ENCODE results near the gene MED13L. TPM values are rescaled to one million over a fixed set of nuclear protein-coding genes. Genes with fewer than 3 reads are reported as not detected.

The MED13L gene
- total RNA-seq, 2 experiments from 2014 or later, result 25.7 to 40.1 TPM

DNA sequence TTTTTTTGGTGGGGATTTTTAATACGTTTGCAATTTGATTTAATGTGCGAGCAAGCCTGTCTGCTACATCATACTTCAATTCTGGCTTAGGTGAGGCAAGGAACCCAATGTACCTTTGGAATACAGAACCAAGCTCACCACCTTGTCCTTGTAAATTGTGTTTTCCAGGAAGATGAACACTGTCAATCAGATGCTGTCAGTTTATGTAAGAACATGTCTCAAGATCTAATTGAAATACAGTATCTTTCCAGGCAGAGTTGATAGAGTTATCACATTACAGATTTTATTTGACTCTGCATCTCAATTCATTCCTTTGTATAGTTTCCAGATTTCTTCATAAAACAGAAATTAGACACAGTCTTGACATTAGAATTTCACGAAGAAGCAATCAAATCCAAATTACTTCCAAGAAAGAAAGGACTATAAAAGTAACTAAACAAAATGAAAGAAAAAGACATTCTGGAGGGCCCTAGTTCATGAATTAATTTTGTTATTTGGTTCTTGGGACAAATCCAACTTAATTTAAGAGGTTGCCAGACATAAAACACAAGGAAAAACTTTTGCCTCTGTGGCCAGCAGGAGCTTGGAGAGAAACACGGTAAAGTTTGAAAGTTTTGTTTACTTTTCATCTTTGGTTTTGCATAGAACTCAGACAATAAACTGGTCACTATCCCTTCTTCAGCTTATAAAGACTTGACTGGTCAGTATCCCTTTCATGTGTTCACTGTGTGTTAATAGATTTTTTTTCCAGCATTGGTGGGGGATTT lies 16.4 kb upstream of the MED13L start:
- ChIA-PET POLR2A (interaction anchor here (0.7 kb wide), 2 partner anchors 9 to 23 kb away, joined by 3 to 4 read pairs; no protein-coding TSS in a partner anchor), CTCF (ENCODE audit: unreplicated experiment) (no interaction called here)
- no peak overlapping the region for H3K27ac ChIP-seq (ENCODE audit: low read depth, low read length, poor library complexity, severe bottlenecking)
- no peaks in the 10 kb centered on the region for H3K79me2 ChIP-seq (ENCODE audit: insufficient read depth, low read depth, low read length)
- H3K9me3 ChIP-seq (ENCODE audit: low read length), result no peaks in the 10 kb centered on the region
- H3K36me3 ChIP-seq (ENCODE audit: insufficient read depth, low read length), result no peaks in the 10 kb centered on the region
- DNase-seq (ENCODE audit: low spot score), result no peak
- TF ChIP-seq CTCF (conservative IDR thresholded peaks at IDR 0.05; ENCODE audit: low read length) (no peak), EZH2phosphoT487 (IDR thresholded peaks at IDR 0.05; ENCODE audit: borderline replicate concordance, low read depth, low read length) (no peak)
- intact Hi-C loops (cut with micrococcal nuclease; ENCODE audit: unreplicated experiment), result no loop called here
- BruUV-seq (replicated peaks), result no TSS peak
- no peaks in the 10 kb centered on the region for H3K9me2 ChIP-seq (ENCODE audit: insufficient read depth, low read length)
- H2AFZ ChIP-seq (ENCODE audit: low read length), result no peak overlapping the region
- no peaks in the 10 kb centered on the region for H3K4me1 ChIP-seq (ENCODE audit: insufficient read depth, low read length, poor library complexity, severe bottlenecking)
- no peak overlapping the region for H3K4me3 ChIP-seq (ENCODE audit: low read depth, low read length, poor library complexity, severe bottlenecking)
- no peaks in the 10 kb centered on the region for H4K20me1 ChIP-seq (ENCODE audit: insufficient read depth, low read length)
- no peak overlapping the region for H3K4me2 ChIP-seq (ENCODE audit: low read length)

GRCh38 chr12:116291218-116291617 lies 13.7 kb upstream of the MED13L start:
- no TSS peak for BruUV-seq (replicated peaks)
- intact Hi-C loops (cut with micrococcal nuclease; ENCODE audit: unreplicated experiment), result no loop called here
- ChIA-PET POLR2A (no interaction called here), CTCF (ENCODE audit: unreplicated experiment) (no interaction called here)
- H3K36me3 ChIP-seq (ENCODE audit: insufficient read depth, low read length), result no peaks in the 10 kb centered on the region
- H3K4me1 ChIP-seq (ENCODE audit: insufficient read depth, low read length, poor library complexity, severe bottlenecking), result no peaks in the 10 kb centered on the region
- no peak overlapping the region for H3K27ac ChIP-seq (ENCODE audit: low read depth, low read length, poor library complexity, severe bottlenecking)
- TF ChIP-seq CTCF (conservative IDR thresholded peaks at IDR 0.05; ENCODE audit: low read length) (no peak), EZH2phosphoT487 (IDR thresholded peaks at IDR 0.05; ENCODE audit: borderline replicate concordance, low read depth, low read length) (no peak)
- H3K4me2 ChIP-seq (ENCODE audit: low read length), result no peak overlapping the region
- H2AFZ ChIP-seq (ENCODE audit: low read length), result no peak overlapping the region
- no peaks in the 10 kb centered on the region for H3K9me2 ChIP-seq (ENCODE audit: insufficient read depth, low read length)
- H4K20me1 ChIP-seq (ENCODE audit: insufficient read depth, low read length), result no peaks in the 10 kb centered on the region
- H3K4me3 ChIP-seq (ENCODE audit: low read depth, low read length, poor library complexity, severe bottlenecking), result no peak overlapping the region
- H3K9me3 ChIP-seq (ENCODE audit: low read length), result no peaks in the 10 kb centered on the region
- DNase-seq (ENCODE audit: low spot score), result no peak
- H3K79me2 ChIP-seq (ENCODE audit: insufficient read depth, low read depth, low read length), result no peaks in the 10 kb centered on the region

GRCh38 chr12:116288735-116289134 lies 11.2 kb upstream of the MED13L start:
- H3K4me3 ChIP-seq (ENCODE audit: low read depth, low read length, poor library complexity, severe bottlenecking), result no peak overlapping the region
- POLR2A ChIA-PET, result no interaction called here
- H3K9me2 ChIP-seq (ENCODE audit: insufficient read depth, low read length), result no peaks in the 10 kb centered on the region
- H3K36me3 ChIP-seq (ENCODE audit: insufficient read depth, low read length), result no peaks in the 10 kb centered on the region
- no peaks in the 10 kb centered on the region for H4K20me1 ChIP-seq (ENCODE audit: insufficient read depth, low read length)
- CTCF ChIA-PET (ENCODE audit: unreplicated experiment), result no interaction called here
- no peak overlapping the region for H3K27ac ChIP-seq (ENCODE audit: low read depth, low read length, poor library complexity, severe bottlenecking)
- H3K79me2 ChIP-seq (ENCODE audit: insufficient read depth, low read depth, low read length), result no peaks in the 10 kb centered on the region
- BruUV-seq (replicated peaks), result no TSS peak
- DNase-seq (ENCODE audit: low spot score), result no peak
- no peak overlapping the region for H2AFZ ChIP-seq (ENCODE audit: low read length)
- no peaks in the 10 kb centered on the region for H3K4me1 ChIP-seq (ENCODE audit: insufficient read depth, low read length, poor library complexity, severe bottlenecking)
- H3K4me2 ChIP-seq (ENCODE audit: low read length), result no peak overlapping the region
- intact Hi-C loops (cut with micrococcal nuclease; ENCODE audit: unreplicated experiment), result no loop called here
- TF ChIP-seq EZH2phosphoT487 (IDR thresholded peaks at IDR 0.05; ENCODE audit: borderline replicate concordance, low read depth, low read length), result no peak
- TF ChIP-seq CTCF (conservative IDR thresholded peaks at IDR 0.05; ENCODE audit: low read length), result no peak
- no peaks in the 10 kb centered on the region for H3K9me3 ChIP-seq (ENCODE audit: low read length)

Data from OCI-LY7 (cell line).